AG04450 (cell line): ENCODE measurements around the gene ANKRD7. TPM values are rescaled to one million over a fixed set of nuclear protein-coding genes. Genes with fewer than 3 reads are reported as not detected.
"Not testable (repeated sequence)": the region's sequence is repeated elsewhere in the genome, so short reads cannot be mapped to it uniquely, and the experiment has no call there.

Experiments used
- CTCF ChIA-PET: fragments of 300-600, 350-600 bp; formaldehyde crosslinking; extraction: SDS; loops from one replicate; lab custom pipeline; 2022; ENCODE audit warnings: antibody characterized with exemption, inconsistent platforms; lab: Charles Lee
- POLR2A ChIA-PET: fragments of 350-600 bp; formaldehyde crosslinking; extraction: SDS; loops from one replicate; lab custom pipeline; 2021; ENCODE audit warnings: antibody characterized with exemption, inconsistent platforms; lab: Yijun Ruan, JAX
- DNase-seq: peaks from one replicate; pipeline ENCODE4 v3.0.0-alpha.2; 2011; ENCODE audit warnings: low read depth, low spot score
- H3K27ac ChIP-seq: one replicate; pipeline ENCODE4 v1.5.1; 2012; ENCODE audit warnings: low read depth, low read length, control low read depth
- H3K27me3 ChIP-seq: one replicate; pipeline ENCODE4 v1.6.0; 2012; ENCODE audit warnings: low read length; ENCODE audit not compliant: control insufficient read depth, insufficient read depth
- H3K4me3 ChIP-seq: 2 replicates; pipeline ENCODE4 v1.5.1; 2011; ENCODE audit warnings: mild to moderate bottlenecking, low read depth, low read length, control low read depth
- H3K9me3 ChIP-seq: 2 replicates; pipeline ENCODE4 v1.5.1; 2012; ENCODE audit warnings: low read length; ENCODE audit not compliant: control insufficient read depth, insufficient read depth
- CTCF ChIP-seq: IDR thresholded peaks from 2 replicates; pipeline ENCODE4 v1.5.1; 2011; ENCODE audit warnings: low read depth, low read length, control low read depth, inconsistent platforms
- polyA plus RNA-seq: library from polyadenylated mRNA; depleted of rRNA; stranded (reverse); fragments of >200 nt; gene quantifications from 2 replicates; pipeline ENCODE4 v1.2.3, GENCODE V29; 2011

Gene ANKRD7
- polyA plus RNA-seq, 1 experiment, result 0.50 TPM

- no peak for TF ChIP-seq CTCF
- Histone ChIP-seq H3K9me3 (no peaks in the 10 kb centered on the region), H3K4me3 (no peak overlapping the region), H3K27ac (no peak overlapping the region), H3K27me3 (no peaks in the 10 kb centered on the region)
- ChIA-PET CTCF (interaction anchor here (2.2 kb wide), 1 partner anchor 37 kb away, joined by 11 read pairs; no protein-coding TSS in a partner anchor), POLR2A (no interaction called here)
- no peak for DNase-seq
These were observed 8.3 kb downstream of the ANKRD7 start for GRCh38 chr7:118232837-118233236.

GRCh38 chr7:118233799-118234198 lies 9.3 kb downstream of the ANKRD7 start:
- Histone ChIP-seq H3K27me3 (no peaks in the 10 kb centered on the region), H3K4me3 (no peak overlapping the region), H3K27ac (no peak overlapping the region), H3K9me3 (no peaks in the 10 kb centered on the region)
- POLR2A ChIA-PET, result no interaction called here
- no peak for TF ChIP-seq CTCF
- DNase-seq, result no peak
- CTCF ChIA-PET, result no interaction called here

GRCh38 chr7:118239014-118239413 lies 14.5 kb downstream of the ANKRD7 start:
- POLR2A ChIA-PET, result no interaction called here
- Histone ChIP-seq H3K4me3 (no peak overlapping the region), H3K9me3 (no peaks in the 10 kb centered on the region)

GRCh38 chr7:118240320-118240719 lies 15.8 kb downstream of the ANKRD7 start:
- DNase-seq, H3K27ac ChIP-seq, POLR2A ChIA-PET, H3K9me3 ChIP-seq, H3K4me3 ChIP-seq, H3K27me3 ChIP-seq, CTCF ChIA-PET: not testable (repeated sequence)

More at GRCh38 chr7:118239014-118239413, 14.5 kb downstream of the ANKRD7 start:
- Histone ChIP-seq H3K27me3 (no peaks in the 10 kb centered on the region), H3K27ac (no peak overlapping the region)
- DNase-seq, result no peak
- TF ChIP-seq CTCF, result no peak
- CTCF ChIA-PET, result no interaction called here

GRCh38 chr7:118243695-118244094 lies 19.2 kb downstream of the ANKRD7 start:
- ChIA-PET POLR2A (no interaction called here), CTCF (no interaction called here)
- Histone ChIP-seq H3K27me3 (no peaks in the 10 kb centered on the region), H3K27ac (no peak overlapping the region), H3K9me3 (no peaks in the 10 kb centered on the region), H3K4me3 (no peak overlapping the region)
- no peak for TF ChIP-seq CTCF
- DNase-seq, result no peak
